Right renal cortex interstitium (tissue), 3 donors: ENCODE data around the gene CWF19L2. TPM values are rescaled to one million over a fixed set of nuclear protein-coding genes. Genes with fewer than 3 reads are reported as not detected.
"Not testable (repeated sequence)": the region's sequence is repeated elsewhere in the genome, so short reads cannot be mapped to it uniquely, and the experiment has no call there.

Source experiments
- DNase-seq, 3 donors: peaks; one replicate each; pipeline ENCODE4 v3.0.0-alpha.2; 2013; ENCODE audit warnings: low read depth in 3 of 3, low spot score in 2 of 3
- polyA plus RNA-seq, 3 donors: library from polyadenylated mRNA; unstranded; fragments of 120-200 nt; gene quantifications; one replicate each; pipeline ENCODE4 v1.2.1, GENCODE V29; 2013; ENCODE audit not compliant: insufficient read length in 3 of 3

CWF19L2 gene
- polyA plus RNA-seq = 10 to 100 TPM; 21.5 to 26.3 (median 24.5) TPM

DNA sequence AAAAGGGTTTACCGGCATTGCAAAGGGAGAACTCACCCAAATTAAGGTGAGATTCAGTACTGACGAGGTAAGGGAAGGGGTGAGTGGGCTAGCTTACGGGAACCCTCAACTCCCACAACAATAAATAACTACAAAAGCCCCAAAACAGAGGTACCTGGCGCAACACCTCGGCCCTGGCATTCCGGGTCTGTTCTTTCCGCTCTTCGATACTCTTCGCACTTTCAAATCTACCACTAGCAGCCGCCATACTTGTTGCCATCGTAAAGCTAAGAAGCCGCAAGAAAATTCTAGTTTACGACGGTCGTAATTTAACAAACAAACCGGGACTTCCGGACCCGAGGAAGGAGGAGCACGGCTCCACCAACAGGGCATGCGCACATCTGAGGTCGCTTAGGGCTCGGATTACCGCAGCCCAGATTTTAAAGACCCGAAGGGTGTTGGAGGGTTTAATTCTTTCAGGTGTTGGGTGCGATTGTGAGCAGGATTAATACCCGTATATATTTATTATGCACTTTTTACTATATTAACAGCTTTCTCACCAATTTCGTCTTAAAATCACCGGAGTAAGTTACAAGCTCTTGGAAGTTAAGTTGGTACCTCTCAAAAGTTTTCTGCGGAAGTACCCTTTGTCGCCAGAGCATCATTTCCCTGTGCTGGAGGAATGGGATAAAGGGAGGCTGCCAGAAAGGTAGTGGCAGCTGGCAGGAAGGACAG lies at the start of gene CWF19L2:
Gene CWF19L2, minus strand, starts transcription at position 268 of the 714 bp plus-strand sequence. Its CDS starts 9 bp downstream, at position 259.
- DNase-seq = peak; percentile 84 to 89 (median 86)

DNA sequence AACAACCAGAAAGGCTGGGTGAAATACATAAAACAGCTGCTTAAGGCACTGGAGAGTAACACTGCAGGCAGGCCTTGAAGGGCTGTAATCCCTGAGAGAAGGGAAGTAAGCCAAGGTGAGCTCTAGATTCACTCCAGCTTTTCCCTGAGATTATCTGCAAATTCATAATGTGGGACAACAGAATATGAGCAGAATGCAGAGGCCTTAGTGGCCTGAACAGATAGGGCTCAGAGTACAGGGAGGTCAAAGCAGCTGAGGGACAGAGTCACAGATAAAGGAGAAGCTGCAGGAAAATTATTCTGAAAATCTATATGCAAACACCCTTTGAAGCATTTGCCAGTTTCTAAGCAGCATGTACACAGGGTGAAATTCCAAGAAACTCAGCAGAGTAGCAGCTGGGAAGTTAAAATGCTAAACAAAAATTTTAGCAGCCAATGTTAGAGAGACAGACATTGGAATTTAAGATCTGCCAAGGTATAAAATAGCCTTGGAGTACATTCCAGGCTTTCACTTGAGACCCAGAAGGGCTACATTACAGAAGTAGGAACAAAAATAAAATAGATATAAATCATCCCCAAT lies 48.1 kb upstream of the CWF19L2 start:
- DNase-seq = no peak

DNA sequence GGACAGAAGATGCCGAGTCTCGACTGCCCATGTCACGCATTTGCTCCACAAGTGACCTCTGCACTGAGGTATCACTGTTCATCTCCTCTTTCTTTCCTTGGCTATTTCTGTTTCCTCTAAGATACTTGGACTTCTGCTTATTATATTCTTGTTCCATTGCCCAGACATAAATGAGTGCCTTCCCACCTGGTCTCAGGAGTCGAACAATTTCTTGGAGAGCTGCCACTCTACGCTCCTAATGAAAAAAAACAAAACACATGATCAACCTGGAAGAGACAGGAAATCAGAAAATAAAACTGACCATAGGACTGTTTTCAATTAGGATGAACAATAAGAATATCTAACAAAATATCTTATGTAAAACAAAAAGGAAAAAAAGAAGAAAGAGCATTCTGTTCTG lies 47.4 kb upstream of the CWF19L2 start:
- DNase-seq = no peak

DNA sequence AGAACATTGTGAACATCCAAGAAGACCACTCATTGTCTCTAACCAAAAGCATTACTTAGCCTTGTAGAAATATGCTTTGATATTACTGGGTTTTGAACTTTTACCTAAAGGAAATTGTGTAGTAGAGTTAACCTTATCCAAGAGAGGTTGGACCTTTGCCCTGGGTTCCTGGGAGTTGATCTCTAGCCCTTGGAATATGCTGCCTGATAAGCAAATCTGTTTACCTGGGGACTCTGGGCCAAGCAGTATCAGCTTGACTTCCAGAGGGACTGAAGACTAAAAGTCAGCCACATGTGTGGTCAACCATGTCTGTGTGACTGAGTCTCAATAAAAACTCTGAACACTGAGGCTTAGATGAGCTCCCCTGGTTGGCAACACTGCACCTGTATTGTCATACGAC lies 44.1 kb upstream of the CWF19L2 start:
- DNase-seq = no peak

DNA sequence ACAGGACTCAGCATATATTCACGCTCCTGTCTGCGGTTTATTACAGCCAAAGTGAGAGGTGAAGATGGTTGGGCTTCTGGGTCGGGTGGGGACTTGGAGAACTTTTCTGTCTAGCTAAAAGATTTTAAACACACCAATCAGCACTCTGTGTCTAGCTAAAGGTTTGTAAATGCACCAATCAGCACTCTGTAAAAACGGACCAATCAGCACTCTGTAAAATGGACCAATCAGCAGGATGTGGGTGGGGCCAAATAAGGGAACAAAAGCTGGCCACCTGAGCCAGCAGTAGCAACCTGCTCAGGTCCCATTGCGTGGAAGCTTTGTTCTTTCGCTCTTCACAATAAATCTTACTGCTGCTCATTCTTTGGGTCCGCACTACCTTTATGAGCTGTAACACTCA lies 39.7 kb upstream of the CWF19L2 start:
- DNase-seq = not testable (repeated sequence)

DNA sequence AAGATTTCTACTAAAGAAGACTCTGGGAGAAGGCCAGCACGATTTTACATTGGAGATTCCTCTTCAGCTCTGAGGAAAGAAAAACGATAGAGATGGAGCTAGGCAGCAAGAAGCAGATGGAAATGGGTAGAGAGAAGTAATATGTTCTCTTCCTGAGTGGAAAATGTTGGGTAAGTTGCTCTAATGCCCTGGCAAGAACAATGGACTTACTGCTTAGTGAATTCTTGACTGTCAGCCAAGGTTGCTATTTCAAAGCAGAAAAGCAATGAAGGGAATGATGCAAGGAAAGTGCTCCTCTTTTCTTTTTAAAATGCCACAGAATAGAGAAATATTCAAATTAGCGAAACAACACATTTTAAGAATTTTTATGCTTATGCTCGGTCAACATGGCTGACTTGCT lies 38.4 kb upstream of the CWF19L2 start:
- no peak for DNase-seq

DNA sequence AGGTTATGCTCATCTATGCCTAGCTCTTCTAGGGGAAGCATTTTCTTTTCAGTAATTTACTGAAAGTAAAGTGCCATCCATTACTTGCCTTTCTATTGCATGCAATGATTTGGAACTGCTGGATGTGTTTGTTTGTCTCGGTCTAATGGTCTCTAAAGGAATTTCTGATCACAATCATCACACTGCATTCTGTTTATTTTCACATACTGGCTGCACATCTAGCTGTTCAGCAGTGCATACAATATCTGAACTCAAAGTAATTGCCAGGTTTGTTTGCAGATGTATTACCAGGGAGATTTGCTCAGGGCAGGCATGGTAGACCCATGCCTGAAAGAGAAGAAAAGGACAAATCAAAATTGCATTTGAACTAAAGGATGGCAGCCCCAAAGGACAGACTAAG lies 36.4 kb upstream of the CWF19L2 start:
- no peak for DNase-seq

DNA sequence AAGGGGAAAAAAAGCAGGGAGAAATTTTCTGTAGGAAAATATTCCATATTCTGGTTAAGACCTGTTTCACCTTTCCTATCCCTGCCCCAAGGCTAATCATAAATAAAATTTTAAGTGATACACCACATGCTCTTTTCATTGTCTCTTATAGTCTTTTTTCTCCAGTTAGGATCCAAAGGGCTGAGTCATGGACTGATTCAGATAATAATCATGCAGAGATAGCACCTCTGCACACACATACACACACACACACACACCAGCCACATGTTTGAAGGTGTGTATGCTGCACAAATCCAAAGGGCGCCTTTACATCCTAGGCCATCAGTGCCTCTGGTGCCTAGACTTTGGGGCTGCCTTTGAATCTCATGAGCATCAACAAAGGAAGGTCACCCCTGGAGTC lies 35.5 kb upstream of the CWF19L2 start:
- DNase-seq = no peak

DNA sequence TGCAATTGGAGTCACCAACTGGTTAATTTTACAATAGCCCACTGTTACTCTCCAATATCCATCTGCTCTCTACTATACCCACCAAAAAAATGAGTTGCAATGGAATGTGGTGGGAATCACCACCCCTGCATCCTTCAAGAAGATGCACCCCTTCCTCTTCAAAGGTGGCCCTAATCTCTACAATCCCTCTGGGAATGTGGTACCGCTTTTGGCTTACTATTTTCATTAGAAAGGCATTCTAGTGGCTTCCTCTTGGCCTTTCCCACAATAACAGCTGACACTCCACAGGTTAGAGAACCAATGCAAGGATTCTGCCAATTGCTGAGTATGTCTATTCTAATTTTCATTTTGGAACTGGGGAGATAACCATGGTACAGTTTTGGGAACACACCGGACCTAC lies 33.2 kb upstream of the CWF19L2 start:
- DNase-seq = no peak

DNA sequence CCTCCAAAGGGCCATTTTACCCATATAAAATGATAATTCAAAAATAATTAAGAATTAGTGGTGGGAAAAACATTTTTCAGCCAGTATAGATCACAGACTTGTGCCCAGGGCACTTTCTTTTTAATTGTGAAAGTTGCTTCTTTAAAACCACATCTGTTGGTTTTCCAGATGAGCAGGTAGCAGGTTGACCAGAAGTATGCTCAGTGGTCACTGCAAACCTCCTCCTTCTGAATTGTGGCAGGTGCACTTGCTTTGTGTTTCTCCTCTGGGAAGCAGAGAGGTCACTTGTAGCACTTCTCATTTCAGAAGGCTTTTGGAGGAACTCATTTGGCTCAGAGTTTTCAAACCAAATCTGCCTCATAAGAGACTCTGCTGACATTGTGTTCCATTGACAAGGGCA lies 24.6 kb upstream of the CWF19L2 start:
- DNase-seq = no peak

DNA sequence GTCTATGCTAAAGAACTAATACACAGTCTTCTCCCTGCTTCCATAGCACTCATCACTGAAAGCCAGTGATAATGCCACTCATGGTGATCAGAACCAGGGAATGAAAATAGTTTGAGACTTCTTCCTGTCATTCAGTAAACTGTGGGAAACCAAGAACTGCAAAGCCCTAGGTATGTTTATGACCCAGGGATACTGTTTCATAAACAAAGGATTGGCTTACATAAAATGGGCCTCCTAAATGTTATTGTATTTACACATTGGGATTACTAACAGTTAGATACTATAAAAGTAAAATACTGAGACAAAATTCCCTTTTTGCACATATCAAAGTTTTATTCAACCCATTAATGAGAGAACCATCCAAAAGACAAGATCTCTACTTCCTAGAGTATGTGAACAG lies 21.3 kb upstream of the CWF19L2 start:
- no peak for DNase-seq

DNA sequence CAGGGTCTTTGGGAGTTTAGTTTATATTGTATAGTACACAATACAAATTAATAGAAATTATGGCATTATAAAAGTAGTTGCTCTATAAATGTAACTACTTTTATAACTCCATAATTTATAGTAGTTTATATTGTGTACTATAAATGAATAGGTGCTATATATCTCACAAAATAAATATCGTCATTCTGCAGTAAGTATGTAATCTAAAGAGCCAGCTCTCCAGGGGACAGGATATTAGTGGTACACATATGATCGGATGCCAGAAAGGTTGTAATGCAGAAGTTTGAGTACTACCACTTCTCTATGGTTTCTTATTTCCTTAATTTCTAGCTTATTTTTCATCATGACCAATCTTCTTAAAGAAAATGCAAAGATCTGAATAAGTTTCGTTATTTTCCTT lies 20.2 kb upstream of the CWF19L2 start:
- DNase-seq = no peak

DNA sequence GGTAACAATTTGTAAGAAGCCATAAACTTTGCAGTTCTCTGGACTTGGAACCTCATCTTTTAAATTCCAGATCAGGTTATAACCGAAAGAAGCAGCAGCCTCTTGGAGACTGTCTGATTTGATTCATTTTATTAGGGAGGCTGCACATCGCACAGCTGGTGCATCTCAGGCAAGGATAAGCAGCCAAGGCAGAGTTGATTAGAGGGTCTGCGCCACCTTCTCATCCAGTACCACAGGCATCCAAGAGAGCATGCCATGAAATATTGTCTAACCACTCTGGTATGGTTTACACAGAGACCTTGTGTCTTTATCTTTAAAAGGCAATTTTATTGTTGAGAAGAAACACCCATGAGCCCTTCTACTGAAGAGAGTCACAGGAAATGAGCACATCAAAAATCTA lies 16.2 kb upstream of the CWF19L2 start:
- DNase-seq = no peak

DNA sequence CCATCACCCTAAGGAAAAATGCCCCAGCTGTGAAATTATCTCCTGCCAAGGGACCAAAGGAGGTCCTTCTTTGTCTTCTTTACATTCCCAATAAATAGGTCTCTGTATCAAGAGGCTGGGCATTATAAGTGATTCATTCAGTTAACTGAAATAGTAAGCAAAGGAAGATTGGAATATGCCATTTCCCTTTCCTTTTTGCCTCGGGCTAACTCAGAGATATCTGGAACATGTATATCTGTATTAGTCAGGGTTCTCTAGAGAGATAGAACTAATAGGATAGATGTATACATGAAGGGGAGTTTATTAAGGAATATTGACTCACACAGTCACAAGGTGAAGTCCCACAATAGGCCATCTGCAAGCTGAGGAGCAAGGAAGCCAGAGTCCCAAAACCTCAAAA lies 15.3 kb upstream of the CWF19L2 start:
- DNase-seq = no peak

DNA sequence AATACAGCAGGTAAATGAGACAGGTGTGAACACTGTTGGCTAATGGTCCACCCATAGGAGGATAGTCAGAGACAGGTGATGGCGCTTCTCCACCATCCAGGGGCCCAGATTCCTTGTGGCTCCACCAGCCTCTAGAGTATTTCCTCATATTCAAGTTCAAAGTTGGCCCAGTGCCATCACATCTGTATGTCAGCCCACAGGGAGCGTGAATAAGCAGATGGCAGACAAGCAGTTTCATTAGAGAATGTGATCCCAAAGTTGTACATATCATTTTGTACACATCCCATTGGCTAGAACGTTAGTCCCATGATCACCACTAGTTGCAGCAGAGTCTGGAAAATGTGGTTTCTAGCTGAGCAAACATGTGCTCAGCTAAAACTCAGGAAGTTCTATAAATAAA lies 11.0 kb upstream of the CWF19L2 start:
- no peak for DNase-seq

DNA sequence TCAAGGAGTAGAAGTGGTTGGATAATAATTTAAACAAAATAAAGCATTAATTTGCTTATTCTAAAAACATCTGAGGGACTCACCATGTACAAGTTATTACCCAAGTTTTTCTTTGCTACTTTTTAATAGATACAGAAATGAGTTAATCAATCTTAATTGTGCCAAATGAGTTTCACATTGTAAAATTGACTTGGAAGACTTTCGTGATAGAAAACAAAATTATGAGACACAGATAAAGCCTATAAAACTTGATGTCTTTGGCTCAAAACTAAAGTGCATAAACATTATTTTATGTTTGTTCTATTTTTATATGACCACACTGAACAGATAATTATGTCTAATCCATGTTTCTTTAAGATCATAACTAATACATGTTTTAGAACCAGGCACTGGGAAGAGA lies 10.1 kb upstream of the CWF19L2 start:
- peak in 1 of 3 donors; percentile 43 for DNase-seq

DNA sequence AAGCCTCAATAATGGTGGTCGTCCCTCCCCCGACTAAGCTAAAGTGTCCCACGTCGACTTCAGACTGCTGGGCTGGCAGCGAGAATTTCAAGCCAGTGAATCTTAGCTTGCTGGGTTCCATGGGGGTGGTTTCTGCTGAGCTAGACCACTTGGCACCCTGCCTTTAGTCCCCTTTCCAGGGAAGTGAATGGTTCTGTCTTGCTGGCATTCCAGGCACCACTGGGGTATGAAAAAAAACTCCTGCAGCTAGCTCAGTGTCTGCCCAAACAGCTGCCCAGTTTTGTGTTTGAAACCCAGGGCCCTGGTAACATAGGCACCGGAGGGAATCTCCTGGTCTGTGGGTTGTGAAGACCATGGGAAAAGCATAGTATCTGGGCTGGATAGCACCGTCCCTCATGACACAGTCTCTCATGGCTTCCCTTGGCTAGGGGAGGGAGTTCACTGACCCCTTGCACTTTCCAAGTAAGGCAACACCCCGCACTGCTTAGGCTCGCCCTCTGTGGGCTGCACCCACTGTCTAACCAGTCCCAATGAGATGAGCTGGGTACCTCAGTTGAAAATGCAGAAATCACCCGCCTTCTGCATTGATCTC lies 8.7 kb upstream of the CWF19L2 start:
- DNase-seq = not testable (repeated sequence)

DNA sequence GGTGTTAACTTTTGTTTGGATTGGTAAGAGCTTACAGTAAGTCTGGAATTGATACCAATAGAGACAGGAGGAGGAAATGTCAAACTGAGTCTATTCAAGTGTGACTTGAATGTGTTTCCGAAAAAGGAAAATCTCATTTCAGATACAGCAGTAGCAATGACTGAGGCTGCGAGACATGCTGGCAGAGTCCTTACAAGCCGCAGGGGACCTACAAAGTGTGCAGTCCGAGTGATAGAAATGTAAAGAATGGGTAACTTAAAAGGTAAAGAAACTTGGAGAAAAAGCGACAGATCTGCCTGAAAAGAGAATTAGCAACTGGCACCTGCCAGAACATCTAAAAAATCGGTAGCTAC lies 444 bp downstream of the CWF19L2 start:
- DNase-seq = peak in 1 of 3 donors; percentile 14

DNA sequence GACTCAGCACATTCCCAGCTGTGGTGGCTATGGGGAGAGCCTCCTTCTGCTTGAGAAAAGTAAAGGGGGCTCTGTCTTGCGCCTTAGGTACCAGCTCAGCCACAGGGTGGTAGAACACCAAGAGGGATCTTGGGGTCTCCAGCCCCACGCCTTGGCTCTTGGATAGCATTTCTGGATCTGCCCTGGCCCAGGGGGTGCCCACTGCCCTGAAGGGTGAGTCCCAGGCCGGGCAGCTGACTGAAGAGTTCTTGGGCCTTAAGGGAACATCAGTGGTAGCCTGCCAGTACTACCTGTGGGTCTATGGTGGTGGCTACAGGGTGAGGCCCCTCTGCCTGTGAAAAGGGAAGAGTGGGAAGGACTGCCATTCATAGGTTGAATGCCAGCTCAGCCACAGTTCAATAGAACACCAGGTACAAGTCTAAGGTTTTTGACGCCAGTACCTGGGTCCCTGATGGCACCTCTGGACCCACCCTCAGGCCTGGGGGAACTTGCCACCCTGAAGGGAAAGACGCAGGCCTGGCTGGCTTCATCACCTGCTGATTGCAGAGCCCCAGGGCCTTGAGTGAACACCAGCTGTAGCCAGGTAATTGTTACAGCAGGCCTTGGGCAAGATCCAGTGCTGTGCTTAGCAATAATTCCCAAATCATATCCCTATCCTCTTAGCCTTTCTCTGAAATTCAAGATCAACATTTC lies 3.9 kb downstream of the CWF19L2 start:
- DNase-seq = no peak

DNA sequence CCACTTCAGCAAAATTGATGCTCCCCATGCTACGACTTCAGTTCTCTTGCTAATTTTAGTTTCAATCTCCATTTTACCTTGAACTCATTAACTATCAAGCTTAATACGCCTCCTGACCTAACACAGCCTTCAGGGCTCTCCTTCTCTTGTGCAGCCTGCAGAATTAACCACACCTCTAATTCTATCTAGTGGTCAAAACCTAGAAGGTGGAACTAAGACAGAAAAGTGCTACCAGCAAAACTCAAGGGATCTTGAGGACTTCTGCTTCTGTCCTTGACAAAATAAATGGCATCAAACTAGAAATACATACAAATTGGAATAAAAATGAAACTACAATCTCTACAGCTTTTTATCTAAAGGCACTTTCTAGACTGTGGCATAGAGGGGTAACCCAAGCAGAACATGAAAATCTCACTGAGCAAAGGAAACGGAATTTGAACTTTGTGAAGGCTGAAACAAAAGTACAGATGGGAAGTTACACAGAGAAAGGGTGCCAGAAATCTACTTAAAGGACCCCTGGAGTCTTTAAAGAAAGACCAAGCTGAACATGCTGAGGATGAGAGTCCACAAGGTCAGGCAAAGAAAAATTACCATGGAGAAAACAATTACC lies 10.7 kb downstream of the CWF19L2 start:
- DNase-seq = no peak

DNA sequence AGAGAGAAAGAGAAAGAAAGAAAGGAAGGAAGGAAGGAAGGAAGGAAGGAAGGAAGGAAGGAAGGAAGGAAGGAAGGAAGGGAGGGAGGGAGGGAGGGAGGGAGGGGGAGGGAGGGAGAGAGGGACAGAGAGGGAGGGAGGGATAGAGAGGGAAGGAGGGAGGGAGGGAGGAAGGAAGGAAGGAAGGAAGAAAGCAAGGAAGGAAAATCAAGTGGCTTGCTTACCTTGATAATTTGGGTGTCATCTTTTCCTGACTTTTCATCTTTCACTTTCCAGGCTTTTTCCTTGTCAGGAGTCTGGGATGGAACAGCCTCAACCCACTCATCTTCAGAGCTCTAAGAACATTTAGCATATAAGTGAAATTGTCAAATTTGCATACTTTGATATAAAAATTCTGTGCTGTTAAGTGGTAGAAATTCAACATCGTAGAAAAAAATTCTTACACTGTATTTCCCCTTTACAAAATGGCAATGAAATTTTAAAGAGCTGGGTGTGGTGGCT lies 14.9 kb downstream of the CWF19L2 start:
- DNase-seq = no peak
